HepG2 (cell line): ENCODE measurements around the gene CEBPG. TPM values are rescaled to one million over a fixed set of nuclear protein-coding genes. Genes with fewer than 3 reads are reported as not detected.

Experiments
- ATAC-seq: fragments of 200-7000 bp; cut with Tn5 transposase; 3 replicates; pipeline ENCODE4 v1.9.1; 2020; ENCODE audit warnings: mild to moderate bottlenecking, moderate library complexity
- BruUV-seq: library from RNA; stranded (reverse); fragments of 400-500 nt; replicated peaks from 2 replicates; lab custom pipeline; 2021; lab: Mats Ljungman, UMichigan
- CTCF ChIA-PET: fragments of 300-600 bp; formaldehyde crosslinking; extraction: SDS; loops from one replicate; lab custom pipeline; 2021; ENCODE audit warnings: low total read pairs, inconsistent platforms, low intra/inter-chr PET ratio; lab: Yijun Ruan, JAX
- POLR2A ChIA-PET: fragments of 350-600 bp; sonication (Branson Sonifier 250); formaldehyde crosslinking; loops from one replicate; lab custom pipeline; 2020; ENCODE audit warnings: antibody characterized with exemption, inconsistent platforms; lab: Yijun Ruan, JAX
- DNase-seq: peaks from one replicate; pipeline ENCODE4 v3.0.0-alpha.2; 2015; ENCODE audit warnings: low spot score
- FAIRE-seq: peaks from 3 replicates; lab custom pipeline; 2011; peaks lifted over from hg19 to GRCh38; lab: Jason Lieb, UNC
- H2AFZ ChIP-seq: one replicate; pipeline ENCODE4 v1.6.1; 2011; ENCODE audit warnings: low read length, inconsistent platforms
- H3K27ac ChIP-seq: fragments of 300-600 bp; 3 replicates; pipeline ENCODE4 v1.8.0; 2011; ENCODE audit warnings: mixed run types, mild to moderate bottlenecking, mixed read lengths, low read length, inconsistent platforms; ENCODE audit not compliant: insufficient read depth; ENCODE audit errors: extremely low read length
- H3K27me3 ChIP-seq, 2 experiments: fragments of 200-600 bp in 1 of 2; 2 replicates in 1 of 2; 3 replicates in 1 of 2; pipeline versions ENCODE4 v1.6.0 to v1.8.0; 2011; ENCODE audit warnings: low read length in 2 of 2, mild to moderate bottlenecking in 2 of 2, moderate library complexity in 2 of 2, inconsistent platforms in 1 of 2; ENCODE audit not compliant: insufficient read depth in 2 of 2, control insufficient read depth in 1 of 2
- H3K36me3 ChIP-seq, 2 experiments: fragments of 200-600 bp in 1 of 2; replicated peaks in 1 of 2; 2 replicates in 1 of 2; 3 replicates in 1 of 2; pipeline versions ENCODE4 v1.5.1 to v1.8.0; 2011; ENCODE audit warnings: low read length in 2 of 2, inconsistent platforms in 1 of 2; ENCODE audit not compliant: insufficient read depth in 2 of 2, control insufficient read depth in 1 of 2
- H3K4me1 ChIP-seq: 2 replicates; pipeline ENCODE4 v1.5.1; 2012; ENCODE audit warnings: low read length, inconsistent platforms; ENCODE audit not compliant: insufficient read depth
- H3K4me2 ChIP-seq: 2 replicates; pipeline ENCODE4 v1.6.0; 2011; ENCODE audit warnings: low read depth, low read length, inconsistent platforms
- H3K4me3 ChIP-seq, 3 experiments: fragments of 200-600 bp in 1 of 3; sonication (generic), shearing (Covaris generic) in 1 of 3; replicated peaks in 1 of 3; 2 replicates each; pipeline ENCODE4 v1.5.1; 2011 to 2016; ENCODE audit warnings: low read length in 3 of 3, inconsistent platforms in 2 of 3, low read depth in 2 of 3, mild to moderate bottlenecking in 2 of 3, control low read depth in 1 of 3, mixed read lengths in 1 of 3; ENCODE audit not compliant: insufficient read depth in 1 of 3
- H3K79me2 ChIP-seq: one replicate; pipeline ENCODE4 v1.6.1; 2011; ENCODE audit warnings: low read length, inconsistent platforms; ENCODE audit not compliant: insufficient read depth
- H3K9ac ChIP-seq: 2 replicates; pipeline ENCODE4 v1.6.0; 2011; ENCODE audit warnings: mild to moderate bottlenecking, low read depth, low read length, inconsistent platforms; ENCODE audit not compliant: insufficient read depth
- H3K9me3 ChIP-seq: 2 replicates; pipeline ENCODE4 v1.5.1; 2012; ENCODE audit warnings: mild to moderate bottlenecking, low read length
- H4K20me1 ChIP-seq: 2 replicates; pipeline ENCODE4 v1.6.0; 2011; ENCODE audit warnings: inconsistent platforms, mild to moderate bottlenecking, low read length, moderate library complexity; ENCODE audit not compliant: insufficient read depth
- BCL6 ChIP-seq: IDR thresholded peaks from 2 replicates; pipeline ENCODE4 v1.6.1; 2016; ENCODE audit warnings: missing genetic modification reagents, missing compliant biosample characterization
- BHLHE40 ChIP-seq: IDR thresholded peaks from 2 replicates; pipeline ENCODE4 v1.6.1; 2011; ENCODE audit warnings: low read length, improper control_type of control experiment
- BRF2 ChIP-seq: sonication (generic); formaldehyde crosslinking; IDR thresholded peaks from 2 replicates; pipeline ENCODE4 v1.8.1; 2022; ENCODE audit warnings: mild to moderate bottlenecking, missing genetic modification reagents
- HIVEP1 ChIP-seq: sonication (generic); formaldehyde crosslinking; IDR thresholded peaks from 2 replicates; pipeline ENCODE4 v1.4.0; 2020; ENCODE audit warnings: mild to moderate bottlenecking, missing genetic modification reagents
- KDM2A ChIP-seq: sonication (generic); formaldehyde crosslinking; IDR thresholded peaks from 2 replicates; pipeline ENCODE4 v1.4.0; 2020; ENCODE audit warnings: low read depth, missing genetic modification reagents, borderline replicate concordance
- KLF11 ChIP-seq: IDR thresholded peaks from 2 replicates; pipeline ENCODE4 v1.6.1; 2016; ENCODE audit warnings: missing compliant biosample characterization
- NR2C2 ChIP-seq: sonication (generic); formaldehyde crosslinking; IDR thresholded peaks from 2 replicates; pipeline ENCODE4 v1.4.0; 2020; ENCODE audit warnings: missing genetic modification reagents, mild to moderate bottlenecking, moderate library complexity, borderline replicate concordance
- RAD21 ChIP-seq: fragments of 450-650 bp; formaldehyde crosslinking; IDR thresholded peaks from 2 replicates; pipeline ENCODE4 v1.5.0; 2020; ENCODE audit warnings: mild to moderate bottlenecking
- TAF1 ChIP-seq: sonication (generic); formaldehyde crosslinking; IDR thresholded peaks from 2 replicates; pipeline ENCODE4 v1.4.0; 2020; ENCODE audit warnings: missing genetic modification reagents
- ZBTB10 ChIP-seq: sonication (generic); formaldehyde crosslinking; IDR thresholded peaks from 2 replicates; pipeline ENCODE4 v1.4.0; 2020; ENCODE audit warnings: missing genetic modification reagents, borderline replicate concordance
- ZNF550 ChIP-seq: sonication (generic); formaldehyde crosslinking; IDR thresholded peaks from 2 replicates; pipeline ENCODE4 v1.4.0; 2020; ENCODE audit warnings: mild to moderate bottlenecking, missing genetic modification reagents, borderline replicate concordance
- ZNF709 ChIP-seq: sonication (generic); formaldehyde crosslinking; IDR thresholded peaks from 2 replicates; pipeline ENCODE4 v1.5.0; 2020; ENCODE audit warnings: mild to moderate bottlenecking, missing genetic modification reagents
- ZNF777 ChIP-seq: sonication (generic); formaldehyde crosslinking; IDR thresholded peaks from 2 replicates; pipeline ENCODE4 v1.4.0; 2020; ENCODE audit warnings: missing genetic modification reagents
- WGBS: methylation state at CpG from one replicate; pipeline ENCODE4 v1.1.6; 2017; ENCODE audit warnings: low lambda C conversion rate; 5-methylcytosine and 5-hydroxymethylcytosine counted together
- in situ Hi-C: cut with HindIII; loops from 2 replicates; pipeline ENCODE4 v1.10.0; 2017; ENCODE audit warnings: low pct_unique_long_range_greater_than_20kb; ENCODE audit not compliant: extremely low pct_ligation_motif_present
- intact Hi-C: fragments of 100-400 bp; cut with micrococcal nuclease; formaldehyde crosslinking; loops from one replicate; pipeline ENCODE4 v1.10.0; 2022; ENCODE audit not compliant: unreplicated experiment
- polyA plus RNA-seq, 8 experiments: library from polyadenylated mRNA; depleted of rRNA in 3 of 8; stranded (reverse) in 7 of 8; unstranded in 1 of 8; fragments of >200 nt; fragmentation: Illumina TruSeq in 4 of 8; extraction: Trizol in 4 of 8; gene quantifications; 2 replicates each; pipeline versions ENCODE4 v1.2.1 to v1.2.3, GENCODE V29; 2011 to 2016; ENCODE audit warnings: low read depth in 4 of 8, missing spikeins in 1 of 8, mixed read lengths in 1 of 8; ENCODE audit not compliant: insufficient read depth in 1 of 8
- total RNA-seq, 5 experiments: library from RNA; depleted of rRNA; stranded (reverse); fragments of >200 nt; fragmentation: Illumina TruSeq; extraction: Trizol; gene quantifications; 2 replicates each; pipeline ENCODE4 v1.2.3, GENCODE V29; 2016; ENCODE audit warnings: low read depth in 1 of 5
- TF ChIP-seq, protein P1 (sequence below): sonication (generic); formaldehyde crosslinking; IDR thresholded peaks from 2 replicates; pipeline ENCODE4 v1.8.0; 2023; ENCODE audit warnings: mild to moderate bottlenecking, missing genetic modification reagents
- TF ChIP-seq, protein P2 (sequence below): sonication (generic); formaldehyde crosslinking; IDR thresholded peaks from 2 replicates; pipeline ENCODE4 v1.8.1; 2023; ENCODE audit warnings: mild to moderate bottlenecking, missing genetic modification reagents
- TF ChIP-seq, protein P3 (sequence below): sonication (generic); formaldehyde crosslinking; IDR thresholded peaks from 2 replicates; pipeline ENCODE4 v1.5.0; 2020; ENCODE audit warnings: mild to moderate bottlenecking, missing genetic modification reagents

Gene CEBPG
- total and polyA plus RNA-seq, 2 of the 13 experiments (the other 11 are each of a cell fraction or from before 2014, with no cell fraction given) = 25.7 to 34.3 TPM

GRCh38 chr19:33374236-33374714, 766 bp downstream of the CEBPG start:
- intact Hi-C loops (loop anchor here (2.0 kb wide), 1 partner anchor 71 kb away; the partner anchor contains the start of gene CEBPA), in situ Hi-C loops (no loop called here)
- Histone ChIP-seq H4K20me1 (peaks cover 41% of the 10 kb centered on the region), H3K9me3 (no peaks in the 10 kb centered on the region), H3K27ac (peak overlapping the region; percentile 96), H3K36me3 (peaks cover 0 to 8% of the 10 kb centered on the region in 2 experiments; a peak in 2 of 5 replicates), H3K4me1 (peaks cover 48% of the 10 kb centered on the region), H2AFZ (no peak overlapping the region), H3K4me3 (peak overlapping the region; percentile 58 to 90 (median 89)), H3K9ac (peak overlapping the region; percentile 99), H3K79me2 (peaks cover 57% of the 10 kb centered on the region), H3K4me2 (peak overlapping the region; percentile 92), H3K27me3 (peaks cover 0 to 3% of the 10 kb centered on the region in 2 experiments; a peak in 2 of 5 replicates)
- BruUV-seq = no TSS peak
- CTCF ChIA-PET = interaction anchor here (1.0 to 1.8 kb wide), 3 partner anchors 72 to 139 kb away, joined by 3 to 5 read pairs (median 4); partner anchors contain the start of gene CEBPA
- no peak for ATAC-seq
- POLR2A ChIA-PET = interaction anchor here (0.6 to 4.5 kb wide), 18 partner anchors 11 to 125 kb away, joined by 3 to 50 read pairs (median 10); partner anchors contain the start of gene CEBPA
- WGBS = under 1% methylated on average over 21 of the region's 22 CpGs
- no peak for DNase-seq
- FAIRE-seq = no peak
- no peak for TF ChIP-seq ZNF777
- TF ChIP-seq BHLHE40 = no peak
- TF ChIP-seq ZBTB10 (CRISPR knock-in tag) = no peak
- no peak for TF ChIP-seq ZNF550
- TF ChIP-seq, protein P1, sequence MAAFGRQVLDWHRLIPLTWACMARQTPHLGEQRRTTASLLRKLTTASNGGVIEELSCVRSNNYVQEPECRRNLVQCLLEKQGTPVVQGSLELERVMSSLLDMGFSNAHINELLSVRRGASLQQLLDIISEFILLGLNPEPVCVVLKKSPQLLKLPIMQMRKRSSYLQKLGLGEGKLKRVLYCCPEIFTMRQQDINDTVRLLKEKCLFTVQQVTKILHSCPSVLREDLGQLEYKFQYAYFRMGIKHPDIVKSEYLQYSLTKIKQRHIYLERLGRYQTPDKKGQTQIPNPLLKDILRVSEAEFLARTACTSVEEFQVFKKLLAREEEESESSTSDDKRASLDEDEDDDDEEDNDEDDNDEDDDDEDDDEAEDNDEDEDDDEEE (CRISPR knock-in tag) = no peak
- peak; percentile 28; the same call in 1 of the 2 replicates for TF ChIP-seq RAD21 (CRISPR knock-in tag)
- TF ChIP-seq BCL6 (CRISPR knock-in tag) = 0 out of 2 replicates have a peak, but pooled peaks have one; percentile 6
- TF ChIP-seq, protein P2, sequence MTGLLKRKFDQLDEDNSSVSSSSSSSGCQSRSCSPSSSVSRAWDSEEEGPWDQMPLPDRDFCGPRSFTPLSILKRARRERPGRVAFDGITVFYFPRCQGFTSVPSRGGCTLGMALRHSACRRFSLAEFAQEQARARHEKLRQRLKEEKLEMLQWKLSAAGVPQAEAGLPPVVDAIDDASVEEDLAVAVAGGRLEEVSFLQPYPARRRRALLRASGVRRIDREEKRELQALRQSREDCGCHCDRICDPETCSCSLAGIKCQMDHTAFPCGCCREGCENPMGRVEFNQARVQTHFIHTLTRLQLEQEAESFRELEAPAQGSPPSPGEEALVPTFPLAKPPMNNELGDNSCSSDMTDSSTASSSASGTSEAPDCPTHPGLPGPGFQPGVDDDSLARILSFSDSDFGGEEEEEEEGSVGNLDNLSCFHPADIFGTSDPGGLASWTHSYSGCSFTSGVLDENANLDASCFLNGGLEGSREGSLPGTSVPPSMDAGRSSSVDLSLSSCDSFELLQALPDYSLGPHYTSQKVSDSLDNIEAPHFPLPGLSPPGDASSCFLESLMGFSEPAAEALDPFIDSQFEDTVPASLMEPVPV (CRISPR knock-in tag) = 0 out of 2 replicates have a peak, but pooled peaks have one; percentile 61
- 0 out of 2 replicates have a peak, but pooled peaks have one; percentile 46 for TF ChIP-seq BRF2 (CRISPR knock-in tag)
- TF ChIP-seq HIVEP1 (CRISPR knock-in tag) = 0 out of 2 replicates have a peak, but pooled peaks have one; percentile 49
- no peak for TF ChIP-seq KLF11 (CRISPR knock-in tag)
- peak; percentile 5; the same call in 1 of the 2 replicates for TF ChIP-seq NR2C2
- no peak for TF ChIP-seq KDM2A
- TF ChIP-seq TAF1 (CRISPR knock-in tag) = no peak
- TF ChIP-seq, protein P3, sequence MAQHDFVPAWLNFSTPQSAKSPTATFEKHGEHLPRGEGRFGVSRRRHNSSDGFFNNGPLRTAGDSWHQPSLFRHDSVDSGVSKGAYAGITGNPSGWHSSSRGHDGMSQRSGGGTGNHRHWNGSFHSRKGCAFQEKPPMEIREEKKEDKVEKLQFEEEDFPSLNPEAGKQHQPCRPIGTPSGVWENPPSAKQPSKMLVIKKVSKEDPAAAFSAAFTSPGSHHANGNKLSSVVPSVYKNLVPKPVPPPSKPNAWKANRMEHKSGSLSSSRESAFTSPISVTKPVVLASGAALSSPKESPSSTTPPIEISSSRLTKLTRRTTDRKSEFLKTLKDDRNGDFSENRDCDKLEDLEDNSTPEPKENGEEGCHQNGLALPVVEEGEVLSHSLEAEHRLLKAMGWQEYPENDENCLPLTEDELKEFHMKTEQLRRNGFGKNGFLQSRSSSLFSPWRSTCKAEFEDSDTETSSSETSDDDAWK = no peak
- no peak for TF ChIP-seq ZNF709
